Right hindlimb (tissue), 1 donor: ENCODE results near the gene JAZF1.

ENCODE experiments used
- DNase-seq: peaks from one replicate; pipeline ENCODE4 v3.0.0-alpha.2; 2018

Gene JAZF1

GRCh38 chr7:28069388-28069787 is 111.2 kb downstream of the JAZF1 start:
- DNase-seq: no peak

DNA sequence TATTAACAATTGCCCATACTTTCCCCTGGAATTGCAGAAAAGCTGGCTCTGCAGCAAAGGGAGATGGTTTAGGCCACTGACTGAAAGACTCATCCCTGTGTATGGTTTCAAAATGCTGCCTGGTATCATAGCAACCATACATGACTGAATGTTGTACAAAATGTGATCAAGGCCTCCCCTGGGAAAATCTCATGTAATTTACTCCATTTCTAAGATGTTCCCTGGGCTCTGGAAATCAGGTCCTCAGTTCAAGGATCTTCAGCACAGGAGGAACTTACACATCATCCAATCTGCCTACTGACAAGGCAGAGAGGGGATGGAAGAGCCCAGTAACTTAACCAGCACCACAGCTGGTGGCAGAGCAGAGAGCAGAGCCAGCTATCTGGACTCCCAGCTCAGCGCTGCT is 111.8 kb downstream of the JAZF1 start:
- DNase-seq: no peak

GRCh38 chr7:28067171-28067570 is 113.4 kb downstream of the JAZF1 start:
- DNase-seq: no peak

GRCh38 chr7:28065721-28066285 is 114.8 kb downstream of the JAZF1 start:
- DNase-seq: peak; percentile 54

DNA sequence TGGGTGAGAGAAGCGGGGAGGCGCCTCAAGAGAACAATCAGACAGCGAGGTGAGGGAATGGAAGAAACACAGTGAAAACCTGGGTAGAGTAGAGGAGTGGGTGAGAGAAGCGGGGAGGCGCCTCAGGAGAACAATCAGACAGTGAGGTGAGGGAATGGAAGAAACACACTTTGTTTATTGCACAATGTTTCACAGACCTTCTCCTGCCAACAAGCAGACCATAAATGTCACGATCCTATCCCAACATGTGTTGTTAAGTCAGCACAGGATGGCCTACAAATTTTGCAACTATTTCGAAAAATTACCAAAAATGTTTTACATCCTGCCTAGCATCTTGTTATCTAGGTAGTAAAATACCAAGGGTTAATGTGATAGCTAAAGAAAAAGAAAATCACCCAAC is 115.3 kb downstream of the JAZF1 start:
- no peak for DNase-seq

DNA sequence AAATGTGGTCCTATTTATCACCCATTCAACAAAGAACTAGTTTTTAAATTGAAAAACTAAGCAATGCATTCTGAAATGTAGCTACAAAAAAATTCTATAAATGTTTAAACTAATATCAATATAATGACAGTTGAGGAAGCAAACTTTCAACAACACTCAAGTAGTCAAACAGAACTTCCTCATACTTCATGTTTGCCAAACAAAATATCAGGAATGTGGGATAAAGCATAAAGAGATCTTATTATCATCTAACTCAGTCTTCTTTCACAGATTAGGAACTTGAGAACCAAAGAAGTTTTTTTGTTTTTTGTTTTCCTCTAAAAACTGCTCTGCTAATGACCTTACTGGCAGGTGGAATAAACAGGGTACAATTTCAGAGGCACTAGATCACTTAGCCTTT is 116.2 kb downstream of the JAZF1 start:
- DNase-seq: no peak

DNA sequence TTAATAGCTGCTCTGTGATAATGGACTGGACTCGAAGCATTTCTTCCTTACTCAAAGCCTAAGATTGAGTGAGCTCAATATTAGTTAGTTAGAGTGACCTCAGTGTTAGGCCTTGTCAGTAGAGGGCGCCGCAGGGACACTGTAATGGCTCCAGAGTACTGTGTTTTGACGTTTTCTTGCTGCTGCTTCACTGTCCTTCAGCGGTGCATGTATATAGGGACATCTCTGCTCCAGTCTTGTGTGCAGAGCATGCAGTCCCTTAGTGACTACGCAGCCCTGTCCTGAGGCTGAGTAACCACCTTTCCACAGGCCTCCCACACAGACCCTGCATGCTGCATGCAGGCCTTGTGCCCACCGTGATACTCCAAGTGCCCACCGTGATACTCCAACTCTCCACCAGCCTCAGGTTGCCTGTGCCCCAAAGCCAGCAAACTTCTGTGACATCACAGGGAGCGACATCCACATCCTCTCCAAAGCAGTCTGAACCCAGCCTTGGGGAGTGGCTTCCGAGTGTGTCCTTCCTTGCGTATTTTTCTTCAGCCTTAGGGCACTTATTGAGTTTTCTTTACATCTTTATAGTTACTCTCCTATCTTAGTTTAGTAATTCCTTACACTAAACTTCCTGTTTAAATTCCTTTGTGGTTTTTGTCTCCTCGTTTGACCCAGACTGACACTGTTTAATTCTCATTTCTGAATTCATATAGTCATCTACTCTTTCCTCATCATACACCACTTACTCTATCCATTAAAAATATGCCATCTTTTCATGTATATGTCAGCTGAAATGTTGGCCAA is 118.2 kb downstream of the JAZF1 start:
- DNase-seq: peak; percentile 80

DNA sequence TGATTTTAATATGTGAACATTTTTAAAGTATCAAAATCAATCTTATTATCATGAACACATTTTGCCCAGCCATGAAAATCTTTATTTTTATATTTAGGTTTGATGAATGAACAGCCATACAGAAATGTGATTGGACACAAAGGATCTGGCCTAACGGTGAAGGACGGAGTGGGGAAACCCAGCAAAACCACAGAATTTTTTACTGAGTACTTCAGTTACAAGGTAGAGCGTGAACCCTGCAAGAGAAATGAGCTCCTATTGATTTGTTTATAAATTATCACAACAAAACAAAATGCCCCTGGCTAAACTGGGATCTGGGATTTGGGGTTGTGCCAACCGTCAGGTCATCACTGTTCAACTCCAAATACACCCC is 118.8 kb downstream of the JAZF1 start:
- no peak for DNase-seq

- DNase-seq: no peak
Observed at GRCh38 chr7:28060371-28060950, 120.1 kb downstream of the JAZF1 start.

- no peak for DNase-seq
Observed at GRCh38 chr7:28055161-28055544, 125.4 kb downstream of the JAZF1 start.

- no peak for DNase-seq
Observed at GRCh38 chr7:28054531-28055160, 125.9 kb downstream of the JAZF1 start.

DNA sequence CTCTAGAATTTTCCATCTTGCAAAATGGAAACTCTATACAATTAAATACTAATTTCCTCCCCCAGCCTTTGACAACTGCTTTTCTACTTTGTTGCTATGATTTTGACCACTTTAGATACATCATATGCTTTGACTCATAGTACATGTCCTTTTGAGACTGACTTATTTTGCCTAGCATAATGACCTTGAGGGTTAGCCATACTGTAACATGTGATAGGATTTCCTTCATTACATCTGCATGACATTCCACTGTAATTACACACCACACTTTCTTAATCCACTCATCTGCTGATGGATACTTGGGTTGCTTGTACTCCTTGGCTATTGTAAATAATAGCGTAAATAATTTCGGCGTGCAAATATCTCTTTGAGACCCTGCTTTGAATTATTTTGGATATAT is 127.7 kb downstream of the JAZF1 start:
- DNase-seq: no peak

- DNase-seq: no peak
Observed at GRCh38 chr7:28048694-28049093, 131.9 kb downstream of the JAZF1 start.

DNA sequence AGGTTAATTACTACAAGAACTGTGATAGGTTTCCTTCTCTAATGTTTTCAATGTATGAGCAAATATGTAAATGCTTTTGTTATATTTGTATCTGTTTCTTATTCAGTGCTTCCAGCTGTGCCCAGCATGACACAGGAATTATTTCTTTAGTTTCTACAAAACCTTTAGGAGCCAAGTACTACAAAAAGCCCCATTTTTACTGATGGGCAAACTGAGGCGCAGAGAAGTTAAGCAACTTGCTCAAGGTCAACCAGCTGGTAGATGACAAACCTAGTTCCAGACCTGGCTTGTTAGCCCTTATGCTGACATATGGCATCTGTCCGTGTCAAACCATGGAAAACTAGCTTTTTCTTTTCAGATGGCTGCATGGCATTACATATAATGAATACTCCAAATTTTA is 134.6 kb downstream of the JAZF1 start:
- DNase-seq: no peak

DNA sequence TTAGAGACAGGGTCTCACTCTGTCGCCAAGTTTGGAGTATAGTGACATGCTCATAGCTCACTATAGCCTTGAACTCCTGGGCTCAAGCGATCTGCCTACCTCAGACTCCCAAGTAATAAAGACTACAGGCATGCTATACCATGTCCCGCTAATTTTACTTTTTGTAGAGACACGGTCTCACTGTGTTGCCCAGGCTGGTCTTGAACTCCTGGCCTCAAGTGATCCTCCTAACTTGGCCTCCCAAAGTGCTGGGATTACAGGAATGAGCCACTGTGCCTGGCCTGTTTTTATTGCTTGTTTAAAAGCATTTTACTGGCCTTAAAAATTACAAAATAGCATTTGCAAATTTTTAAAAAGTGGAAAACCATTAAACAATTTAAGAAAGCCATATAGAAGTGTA is 135.0 kb downstream of the JAZF1 start:
- DNase-seq: no peak

GRCh38 chr7:28044825-28045224 is 135.8 kb downstream of the JAZF1 start:
- no peak for DNase-seq

DNA sequence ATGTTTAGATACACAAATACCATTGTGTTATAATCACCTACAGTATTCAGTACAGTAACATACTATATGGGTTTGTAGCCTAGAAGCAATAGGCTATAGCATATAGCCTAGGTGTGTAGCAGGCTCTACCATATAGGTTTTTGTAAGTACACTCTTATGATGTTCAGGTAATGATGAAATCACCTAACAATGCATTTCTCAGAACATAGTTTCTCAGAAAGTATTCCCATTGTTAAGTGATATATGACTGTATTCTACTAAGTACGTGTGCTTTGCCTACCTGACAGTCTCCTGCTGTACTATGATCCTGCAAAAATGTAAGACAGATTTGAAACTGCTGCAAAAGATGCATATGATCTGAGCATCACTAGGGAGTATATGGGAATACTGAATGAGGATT is 137.9 kb downstream of the JAZF1 start:
- no peak for DNase-seq

DNA sequence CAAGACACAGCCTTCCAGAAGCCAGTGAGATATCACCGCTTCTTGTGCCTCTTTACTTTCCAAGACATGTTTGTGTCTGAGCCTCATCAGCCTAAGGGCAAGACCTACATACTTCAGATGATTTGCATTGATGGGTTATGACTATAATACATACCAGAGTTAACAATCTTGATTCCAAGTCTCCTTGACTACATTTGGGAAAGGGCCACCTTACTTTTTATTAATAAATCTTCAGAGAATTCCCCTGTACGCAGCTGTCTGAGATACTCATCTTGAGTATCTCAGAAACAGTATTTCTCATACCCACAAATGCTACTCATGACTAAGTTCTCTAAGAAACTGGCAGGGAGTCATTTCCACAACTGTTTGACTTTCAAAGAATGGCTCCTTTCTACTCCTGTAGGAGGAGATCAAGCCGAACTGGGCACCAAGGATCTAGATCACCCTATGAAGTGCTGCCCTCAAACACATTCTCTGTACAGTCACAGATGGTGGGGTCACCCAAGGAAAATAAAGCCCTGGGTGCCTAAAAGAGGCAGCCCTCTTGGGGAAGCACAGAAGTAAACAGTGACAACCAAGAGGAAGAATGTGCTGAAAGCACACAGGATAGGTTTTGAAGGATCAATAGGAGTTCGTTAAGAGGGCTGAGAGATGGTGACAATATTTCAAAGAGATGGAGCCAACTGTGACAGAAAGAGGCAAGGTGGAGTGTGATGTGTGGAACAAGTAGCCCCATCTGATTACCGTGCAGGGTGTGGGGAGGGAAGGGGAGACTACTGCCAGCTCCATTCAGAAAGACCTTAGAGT is 138.9 kb downstream of the JAZF1 start:
- DNase-seq: no peak

- no peak for DNase-seq
Observed at GRCh38 chr7:28038175-28038797, 142.3 kb downstream of the JAZF1 start.

- DNase-seq: no peak
Observed at GRCh38 chr7:28037220-28038010, 143.2 kb downstream of the JAZF1 start.

GRCh38 chr7:28036696-28037095 is 143.9 kb downstream of the JAZF1 start:
- no peak for DNase-seq

DNA sequence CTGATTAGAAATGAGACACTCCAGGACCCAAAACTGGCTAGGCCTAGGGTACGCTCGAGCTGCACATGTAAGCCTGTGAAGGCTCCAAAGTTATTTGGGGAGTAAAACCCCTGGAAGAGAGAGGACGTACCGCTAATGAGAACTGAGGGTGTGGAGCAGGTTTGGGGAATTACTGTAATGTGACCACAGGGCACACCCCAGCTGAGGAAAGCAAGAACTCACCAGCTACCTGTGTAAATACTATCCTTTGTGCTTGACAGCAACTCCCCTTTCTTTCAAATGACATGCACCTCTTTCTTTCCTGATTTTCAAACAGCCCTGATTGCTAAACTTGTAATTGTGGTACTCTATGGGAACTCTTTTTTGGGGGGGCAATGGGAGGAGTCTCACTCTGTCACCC is 147.2 kb downstream of the JAZF1 start:
- DNase-seq: no peak
